Measurements from ENCODE around the gene ATP6V1B1.

The ATP6V1B1 gene

GRCh38 chr2:70928366-70928765 lies 7.3 kb upstream of the ATP6V1B1 start:
- no peak for DNase-seq

GRCh38 chr2:70930371-70931329 lies 5.0 kb upstream of the ATP6V1B1 start:
- DNase-seq = no peak

- DNase-seq = no peak
These were observed 4.2 kb upstream of the ATP6V1B1 start for GRCh38 chr2:70931376-70932000.

- no peak for DNase-seq
These were observed 3.0 kb upstream of the ATP6V1B1 start for GRCh38 chr2:70932631-70933230.

GRCh38 chr2:70934981-70935380 lies 719 bp upstream of the ATP6V1B1 start:
- no peak for DNase-seq

- no peak for DNase-seq
These were observed 672 bp downstream of the ATP6V1B1 start for GRCh38 chr2:70936165-70936978.

GRCh38 chr2:70936979-70937811 lies 1.5 kb downstream of the ATP6V1B1 start:
- DNase-seq = no peak

- no peak for DNase-seq
These were observed 2.3 kb downstream of the ATP6V1B1 start for GRCh38 chr2:70937866-70938585.

- no peak for DNase-seq
These were observed 2.9 kb downstream of the ATP6V1B1 start for GRCh38 chr2:70938586-70938950.

- DNase-seq = no peak
These were observed 3.5 kb downstream of the ATP6V1B1 start for GRCh38 chr2:70939001-70939838.

GRCh38 chr2:70939839-70940580 lies 4.3 kb downstream of the ATP6V1B1 start:
- DNase-seq = no peak

GRCh38 chr2:70941186-70941585 lies 5.5 kb downstream of the ATP6V1B1 start:
- DNase-seq = no peak

- DNase-seq = no peak
These were observed 6.0 kb downstream of the ATP6V1B1 start for GRCh38 chr2:70941701-70942100.

- DNase-seq = no peak
These were observed 6.9 kb downstream of the ATP6V1B1 start for GRCh38 chr2:70942396-70943204.

- no peak for DNase-seq
These were observed 7.6 kb downstream of the ATP6V1B1 start for GRCh38 chr2:70943205-70943871.

GRCh38 chr2:70944111-70944690 lies 8.5 kb downstream of the ATP6V1B1 start:
- no peak for DNase-seq

GRCh38 chr2:70946832-70947442 lies 11.2 kb downstream of the ATP6V1B1 start:
- peak; percentile 66 to 78 (median 72) for DNase-seq

All from suppressor macrophage (primary cell).